Endothelial cell of umbilical vein (primary cell): Measurements from ENCODE around the gene LMBRD1. TPM values are rescaled to one million over a fixed set of nuclear protein-coding genes. Genes with fewer than 3 reads are reported as not detected.

Experiments used
- BruUV-seq: library from RNA; stranded (reverse); fragments of 400-500 nt; replicated peaks from 2 replicates; lab custom pipeline; 2021; lab: Mats Ljungman, UMichigan
- CTCF ChIA-PET: fragments of 300-600, 350-600 bp; sonication (Branson Sonifier 250); formaldehyde crosslinking; loops from one replicate; lab custom pipeline; 2021; ENCODE audit warnings: antibody characterized with exemption, inconsistent platforms; lab: Charles Lee
- POLR2A ChIA-PET: fragments of 300-600, 350-600 bp; sonication (Branson Sonifier 250); formaldehyde crosslinking; loops from one replicate; lab custom pipeline; 2021; ENCODE audit warnings: antibody characterized with exemption, inconsistent platforms; lab: Charles Lee
- DNase-seq: peaks from one replicate; pipeline ENCODE4 v3.0.0-alpha.2; 2011; ENCODE audit warnings: low read depth, low spot score
- FAIRE-seq: peaks from 2 replicates; lab custom pipeline; 2011; peaks lifted over from hg19 to GRCh38; lab: Jason Lieb, UNC
- H2AFZ ChIP-seq: 2 replicates; pipeline ENCODE4 v1.6.0; 2012; ENCODE audit warnings: low read depth, low read length, control low read depth, inconsistent platforms
- H3K27ac ChIP-seq: 2 replicates; pipeline ENCODE4 v1.5.1; 2011; ENCODE audit warnings: low read depth, mild to moderate bottlenecking, control low read depth, low read length, moderate library complexity; ENCODE audit not compliant: insufficient read depth
- H3K27me3 ChIP-seq, 2 experiments: 2 replicates each; pipeline versions ENCODE4 v1.6.0 to v1.6.1; 2011; ENCODE audit warnings: low read length in 2 of 2, mixed read lengths in 1 of 2; ENCODE audit not compliant: control insufficient read depth in 2 of 2, insufficient read depth in 2 of 2
- H3K36me3 ChIP-seq, 2 experiments: 2 replicates in 1 of 2; 3 replicates in 1 of 2; pipeline ENCODE4 v1.5.1; 2011; ENCODE audit warnings: low read length in 2 of 2, mild to moderate bottlenecking in 1 of 2, moderate library complexity in 1 of 2; ENCODE audit not compliant: control insufficient read depth in 2 of 2, insufficient read depth in 2 of 2; ENCODE audit errors: extremely low read depth in 1 of 2
- H3K4me1 ChIP-seq: 3 replicates; pipeline ENCODE4 v1.5.1; 2011; ENCODE audit warnings: mild to moderate bottlenecking, low read length; ENCODE audit not compliant: control insufficient read depth, insufficient read depth; ENCODE audit errors: extremely low read depth
- H3K4me2 ChIP-seq: 2 replicates; pipeline ENCODE4 v1.6.1; 2011; ENCODE audit warnings: low read length, control low read depth, mixed read lengths; ENCODE audit not compliant: insufficient read depth
- H3K4me3 ChIP-seq, 3 experiments: fragments of 200-600 bp in 1 of 3; sonication (generic), shearing (Covaris generic) in 1 of 3; replicated peaks in 1 of 3; 2 replicates each; pipeline ENCODE4 v1.5.1; 2011 to 2016; ENCODE audit warnings: control low read depth in 3 of 3, low read length in 3 of 3, mild to moderate bottlenecking in 2 of 3, inconsistent platforms in 1 of 3, low read depth in 1 of 3, moderate library complexity in 1 of 3; ENCODE audit not compliant: insufficient read depth in 1 of 3
- H3K79me2 ChIP-seq: 2 replicates; pipeline ENCODE4 v1.6.0; 2012; ENCODE audit warnings: low read length, inconsistent platforms; ENCODE audit not compliant: control insufficient read depth, insufficient read depth
- H3K9ac ChIP-seq: replicated peaks from 2 replicates; pipeline ENCODE3; 2011; ENCODE audit warnings: low read length, control low read depth; ENCODE audit not compliant: insufficient read depth; ENCODE audit errors: extremely low read depth
- H3K9me1 ChIP-seq: replicated peaks from 3 replicates; pipeline ENCODE4 v1.6.0; 2011; ENCODE audit warnings: mild to moderate bottlenecking, low read length; ENCODE audit not compliant: control insufficient read depth, insufficient read depth; ENCODE audit errors: extremely low read depth
- H3K9me3 ChIP-seq: replicated peaks from 2 replicates; pipeline ENCODE4 v1.5.1; 2012; ENCODE audit warnings: low read length, inconsistent platforms; ENCODE audit not compliant: control insufficient read depth, insufficient read depth
- H4K20me1 ChIP-seq: replicated peaks from 2 replicates; pipeline ENCODE3; 2011; ENCODE audit warnings: mild to moderate bottlenecking, low read length; ENCODE audit not compliant: control insufficient read depth, insufficient read depth; ENCODE audit errors: extremely low read depth
- CTCF ChIP-seq, 2 donors: IDR thresholded peaks; 1 replicate in 1 of 2; 2 replicates in 1 of 2; pipeline ENCODE4 v1.5.1; 2011; ENCODE audit warnings: low read length in 2 of 2, mild to moderate bottlenecking in 2 of 2, moderate library complexity in 2 of 2, control low read depth in 1 of 2, inconsistent platforms in 1 of 2, low read depth in 1 of 2; ENCODE audit not compliant: insufficient read depth in 1 of 2; ENCODE audit errors: extremely low read depth in 1 of 2
- EZH2 ChIP-seq: IDR thresholded peaks from 2 replicates; pipeline ENCODE4 v1.6.1; 2012; ENCODE audit warnings: borderline replicate concordance, low read depth, mild to moderate bottlenecking, moderate library complexity, low read length, inconsistent platforms; ENCODE audit not compliant: severe bottlenecking
- FOS ChIP-seq: IDR thresholded peaks from 2 replicates; pipeline ENCODE4 v1.6.1; 2011; ENCODE audit warnings: mild to moderate bottlenecking, low read length, moderate library complexity, borderline replicate concordance; ENCODE audit not compliant: insufficient read depth
- GATA2 ChIP-seq: IDR thresholded peaks from 2 replicates; pipeline ENCODE4 v1.7.0; 2011; ENCODE audit warnings: low read depth, mild to moderate bottlenecking, moderate library complexity, mixed read lengths, low read length; ENCODE audit not compliant: insufficient read length, insufficient read depth
- JUN ChIP-seq: IDR thresholded peaks from 2 replicates; pipeline ENCODE4 v1.6.1; 2011; ENCODE audit warnings: borderline replicate concordance, low read depth; ENCODE audit not compliant: insufficient read length, insufficient read depth
- MAX ChIP-seq: IDR thresholded peaks from 2 replicates; pipeline ENCODE4 v1.6.1; 2011; ENCODE audit not compliant: insufficient read depth, insufficient read length
- MYC ChIP-seq: IDR thresholded peaks from one replicate; pipeline ENCODE4 v1.6.1; 2011; ENCODE audit warnings: mild to moderate bottlenecking, low read depth, low read length
- POLR2A ChIP-seq: IDR thresholded peaks from 2 replicates; pipeline ENCODE4 v1.6.1; 2012; ENCODE audit warnings: low read depth, mild to moderate bottlenecking, control low read depth, low read length
- POLR2AphosphoS5 ChIP-seq: IDR thresholded peaks from 2 replicates; pipeline ENCODE4 v1.6.1; 2012; ENCODE audit warnings: low read depth, mild to moderate bottlenecking, control low read depth, low read length, moderate library complexity; ENCODE audit not compliant: insufficient read depth
- dilution Hi-C: fragments of 300-500 bp; cut with MboI; formaldehyde crosslinking; loops from one replicate; pipeline ENCODE4 v1.15.0; 2019; ENCODE audit warnings: low sequenced_read_pairs; ENCODE audit not compliant: extremely low pct_ligation_motif_present
- intact Hi-C: fragments of 100-400 bp; cut with micrococcal nuclease; formaldehyde crosslinking; loops from one replicate; pipeline ENCODE4 v1.10.0; 2022
- polyA plus RNA-seq, 4 experiments: library from polyadenylated mRNA; depleted of rRNA in 3 of 4; stranded (reverse) in 3 of 4; unstranded in 1 of 4; fragments of >200 nt; gene quantifications; 2 replicates each; pipeline versions ENCODE4 v1.2.1 to v1.2.3, GENCODE V29; 2011 to 2012; ENCODE audit warnings: missing spikeins in 1 of 4
- total RNA-seq: library from RNA; stranded (reverse); gene quantifications from 2 replicates; pipeline ENCODE4 v1.2.3, GENCODE V29; 2021

The LMBRD1 gene
- total and polyA plus RNA-seq, 2 donors (not counting 3 experiments of a cell fraction or from before 2014, with no cell fraction given), result 9.8 to 14.6 TPM

DNA sequence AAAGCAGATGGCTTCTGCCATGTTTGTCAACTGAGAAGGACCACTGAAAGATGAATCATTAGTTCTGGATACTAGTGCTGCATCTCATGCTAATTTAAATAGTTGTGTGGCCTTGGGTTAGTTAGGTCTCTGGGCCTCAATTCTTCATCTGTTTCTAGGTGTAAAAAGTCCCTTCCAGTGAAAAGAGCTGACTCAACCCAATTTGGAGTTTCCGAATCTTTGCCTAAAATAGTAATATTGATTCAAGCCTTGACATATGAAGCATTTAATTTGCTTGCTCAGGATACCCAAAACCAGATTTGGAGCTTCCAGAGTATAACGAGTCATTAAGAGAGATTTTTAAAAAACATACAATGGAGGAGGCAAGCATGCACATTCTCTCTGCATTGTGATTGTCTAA is 163.9 kb downstream of the LMBRD1 start:
- Histone ChIP-seq H3K4me1 (no peaks in the 10 kb centered on the region), H3K9ac (no peak overlapping the region), H3K4me3 (no peak overlapping the region), H3K27ac (no peak overlapping the region), H3K4me2 (no peak overlapping the region), H2AFZ (no peak overlapping the region), H4K20me1 (no peaks in the 10 kb centered on the region), H3K79me2 (no peaks in the 10 kb centered on the region), H3K9me3 (peaks cover 2% of the 10 kb centered on the region), H3K27me3 (no peaks in the 10 kb centered on the region), H3K36me3 (no peaks in the 10 kb centered on the region), H3K9me1 (no peaks in the 10 kb centered on the region)
- FAIRE-seq (no peak), DNase-seq (no peak)
- BruUV-seq, result no TSS peak
- POLR2A ChIA-PET, result no interaction called here
- TF ChIP-seq POLR2A (no peak), GATA2 (no peak), MAX (no peak), JUN (no peak), CTCF (IDR thresholded peaks at IDR 0.05; ENCODE audit: extremely low read depth in 1 of 2, insufficient read depth in 1 of 2, low read depth in 1 of 2, low read length in 2 of 2) (no peak), EZH2 (no peak), POLR2AphosphoS5 (no peak), FOS (no peak), MYC (no peak)
- dilution Hi-C loops, result no loop called here
- intact Hi-C loops, result no loop called here
- CTCF ChIA-PET, result no interaction called here
